ENCODE measurements around the gene GPATCH4. TPM values are rescaled to one million over a fixed set of nuclear protein-coding genes. Genes with fewer than 3 reads are reported as not detected.

GPATCH4 gene
- total and polyA plus RNA-seq, 2 of the 4 experiments (the other 2 are of a cell fraction), result 32.6 to 41.8 TPM

- Histone ChIP-seq H3K23ac (ENCODE audit: low read depth, low read length) (no peak overlapping the region), H2BK15ac (ENCODE audit: low read depth, low read length) (no peak overlapping the region), H3K36me3 (ENCODE audit: control insufficient read depth, insufficient read depth, low read length) (no peaks in the 10 kb centered on the region), H4K20me1 (ENCODE audit: insufficient read depth, low read length) (peaks cover 18% of the 10 kb centered on the region; the same call in 1 of the 2 replicates), H3K56ac (ENCODE audit: extremely low read depth, insufficient read depth, low read length) (no peak overlapping the region), H3K27ac (ENCODE audit: insufficient read depth, low read length) (no peak overlapping the region), H3K9ac (ENCODE audit: low read depth, low read length) (no peak overlapping the region), H2AFZ (replicated peaks; ENCODE audit: low read length, poor library complexity) (no peak overlapping the region), H2BK5ac (ENCODE audit: low read depth, low read length, poor library complexity, severe bottlenecking) (no peak overlapping the region), H3K4me3 (ENCODE audit: insufficient read depth, low read depth, low read length) (no peak overlapping the region), H4K5ac (ENCODE audit: low read depth, low read length) (no peak overlapping the region), H4K91ac (ENCODE audit: insufficient read depth, low read depth, low read length) (no peak overlapping the region), H3K4ac (ENCODE audit: low read depth, low read length) (no peak overlapping the region), H2BK20ac (ENCODE audit: low read depth, low read length) (no peak overlapping the region), H2BK120ac (ENCODE audit: low read depth, low read length) (no peak overlapping the region), H2AK9ac (replicated peaks; ENCODE audit: low read depth, low read length, poor library complexity) (no peak overlapping the region), H3K79me1 (ENCODE audit: low read depth in 1 of 2, low read length in 2 of 2) (no peaks in the 10 kb centered on the region), H3K18ac (ENCODE audit: low read depth, low read length) (no peak overlapping the region), H3K9me3 (ENCODE audit: control insufficient read depth, insufficient read depth, low read length) (0 out of 2 replicates have a peak, but pooled peaks cover 1% of the 10 kb centered on the region), H3K4me1 (ENCODE audit: control insufficient read depth, insufficient read depth, low read length) (no peaks in the 10 kb centered on the region; the same call in 1 of the 2 replicates), H3K9me1 (ENCODE audit: insufficient read depth, low read length) (no peaks in the 10 kb centered on the region), H2AK5ac (ENCODE audit: low read depth, low read length) (no peak overlapping the region), H3K27me3 (ENCODE audit: control insufficient read depth, insufficient read depth, low read length) (peaks cover 96% of the 10 kb centered on the region), H3K14ac (replicated peaks; ENCODE audit: low read depth, low read length) (no peak overlapping the region), H4K8ac (ENCODE audit: low read depth in 2 of 2, low read length in 2 of 2) (no peak overlapping the region), H3K4me2 (ENCODE audit: low read depth, low read length) (no peak overlapping the region)
- in situ Hi-C loops (cut with MboI; ENCODE audit: low sequenced_read_pairs) (no loop called here), dilution Hi-C loops (cut with HindIII; ENCODE audit: low sequenced_read_pairs, unreplicated experiment) (no loop called here), intact Hi-C loops (cut with micrococcal nuclease) (no loop called here)
- no peak for TF ChIP-seq FOS (IDR thresholded peaks at IDR 0.05; ENCODE audit: low read depth, low read length)
- TF ChIP-seq MAZ (IDR thresholded peaks at IDR 0.05; ENCODE audit: borderline replicate concordance, low read depth, low read length), result no peak
- no peak for TF ChIP-seq MXI1 (IDR thresholded peaks at IDR 0.05; ENCODE audit: borderline replicate concordance, low read depth, low read length)
- no peak for TF ChIP-seq USF2 (IDR thresholded peaks at IDR 0.05; ENCODE audit: low read depth, low read length)
- TF ChIP-seq POLR2A (IDR thresholded peaks at IDR 0.05; ENCODE audit: low read depth, low read length), result no peak
- TF ChIP-seq CTCF (conservative IDR thresholded peaks at IDR 0.05; ENCODE audit: low read depth, low read length), result no peak
- no peak for TF ChIP-seq CHD1 (IDR thresholded peaks at IDR 0.05; ENCODE audit: low read depth, low read length)
- ATAC-seq (ENCODE audit: low read depth), result no peak
- CTCF ChIA-PET, result no interaction called here
- no TSS peak for BruUV-seq (replicated peaks)
- no peak for DNase-seq
- POLR2A ChIA-PET (ENCODE audit: unreplicated experiment), result no interaction called here
- no CpG with 5 or more reads among the region's 1 CpG for WGBS, 2 experiments (ENCODE audit: extremely low coverage in 2 of 2, insufficient read length in 1 of 2)
Measured at GRCh38 chr1:156644640-156645039, 43.4 kb upstream of the GPATCH4 start.

Data from IMR-90 (cell line).